GM12891 (cell line): Measurements from ENCODE around the gene FAM13B.

Source experiments
- POLR2A ChIP-seq: IDR thresholded peaks from 2 replicates; pipeline ENCODE4 v1.6.1; 2011; ENCODE audit warnings: low read depth, low read length, control low read depth
- POLR2AphosphoS5 ChIP-seq: IDR thresholded peaks from 2 replicates; pipeline ENCODE4 v1.6.1; 2011; ENCODE audit warnings: low read depth, low read length, control low read depth
- POU2F2 ChIP-seq: IDR thresholded peaks from 2 replicates; pipeline ENCODE4 v1.6.1; 2011; ENCODE audit warnings: low read depth, mild to moderate bottlenecking, control low read depth, low read length, moderate library complexity
- SPI1 ChIP-seq: IDR thresholded peaks from 2 replicates; pipeline ENCODE4 v1.6.1; 2011; ENCODE audit warnings: low read depth, low read length, control low read depth
- TAF1 ChIP-seq: IDR thresholded peaks from 2 replicates; pipeline ENCODE4 v1.6.1; 2011; ENCODE audit warnings: low read depth, low read length, control low read depth

- TF ChIP-seq POLR2A = no peak
- no peak for TF ChIP-seq POLR2AphosphoS5
- no peak for TF ChIP-seq TAF1
- no peak for TF ChIP-seq POU2F2
- no peak for TF ChIP-seq SPI1
Measured at GRCh38 chr5:138068742-138069600, 36.1 kb upstream of the FAM13B start.
